ENCODE measurements around the gene DNAH10.

DNA sequence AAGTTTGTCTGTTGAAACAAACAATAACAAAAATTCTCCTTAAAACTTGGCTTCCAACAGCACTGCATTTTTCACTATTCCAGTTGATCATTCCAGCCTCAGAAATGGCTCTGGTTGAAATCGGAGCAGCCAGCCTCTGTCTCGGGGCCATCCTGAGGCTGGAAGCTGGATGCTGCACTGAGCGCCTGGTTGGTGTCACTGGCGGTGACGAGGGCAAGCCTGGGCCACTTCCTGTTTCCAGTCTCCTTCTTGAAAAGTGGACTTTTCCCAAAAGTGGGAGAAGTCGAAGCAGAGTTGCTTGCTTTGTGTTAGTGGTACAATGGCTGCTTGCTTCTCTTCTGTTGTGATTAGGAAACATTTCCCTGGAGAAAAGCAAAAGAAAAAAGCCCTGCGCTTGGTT lies 161.8 kb downstream of the DNAH10 start:
- no peak for TF ChIP-seq ZNF274 (IDR thresholded peaks at IDR 0.05; ENCODE audit: low read depth, low read length)
- TF ChIP-seq SUZ12 (IDR thresholded peaks at IDR 0.05; ENCODE audit: extremely low read depth, insufficient read depth, insufficient read length): no peak
